Measurements from ENCODE around the gene NFIA.

The NFIA gene

DNA sequence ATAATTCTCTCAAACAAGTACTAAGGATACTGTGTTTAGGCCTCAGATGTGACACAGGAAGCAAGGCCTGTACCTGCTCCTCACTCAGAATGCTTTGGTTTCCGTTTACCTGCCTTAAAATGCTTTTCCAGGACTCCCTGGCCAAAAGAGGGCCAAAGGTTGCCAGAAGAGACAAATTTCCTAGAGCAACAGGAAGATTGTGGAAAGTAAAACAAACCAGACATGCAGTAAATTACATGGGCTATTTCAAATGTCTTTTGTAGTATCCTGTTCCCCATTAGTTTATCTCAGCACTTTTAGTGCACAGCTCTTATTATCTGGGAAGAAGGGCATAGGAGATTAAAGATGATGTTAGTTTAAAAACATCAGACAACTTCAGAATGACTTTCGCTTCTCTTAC lies 280.0 kb downstream of the NFIA start:
- TF ChIP-seq, protein P1, sequence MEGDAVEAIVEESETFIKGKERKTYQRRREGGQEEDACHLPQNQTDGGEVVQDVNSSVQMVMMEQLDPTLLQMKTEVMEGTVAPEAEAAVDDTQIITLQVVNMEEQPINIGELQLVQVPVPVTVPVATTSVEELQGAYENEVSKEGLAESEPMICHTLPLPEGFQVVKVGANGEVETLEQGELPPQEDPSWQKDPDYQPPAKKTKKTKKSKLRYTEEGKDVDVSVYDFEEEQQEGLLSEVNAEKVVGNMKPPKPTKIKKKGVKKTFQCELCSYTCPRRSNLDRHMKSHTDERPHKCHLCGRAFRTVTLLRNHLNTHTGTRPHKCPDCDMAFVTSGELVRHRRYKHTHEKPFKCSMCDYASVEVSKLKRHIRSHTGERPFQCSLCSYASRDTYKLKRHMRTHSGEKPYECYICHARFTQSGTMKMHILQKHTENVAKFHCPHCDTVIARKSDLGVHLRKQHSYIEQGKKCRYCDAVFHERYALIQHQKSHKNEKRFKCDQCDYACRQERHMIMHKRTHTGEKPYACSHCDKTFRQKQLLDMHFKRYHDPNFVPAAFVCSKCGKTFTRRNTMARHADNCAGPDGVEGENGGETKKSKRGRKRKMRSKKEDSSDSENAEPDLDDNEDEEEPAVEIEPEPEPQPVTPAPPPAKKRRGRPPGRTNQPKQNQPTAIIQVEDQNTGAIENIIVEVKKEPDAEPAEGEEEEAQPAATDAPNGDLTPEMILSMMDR (IDR thresholded peaks at IDR 0.05; ENCODE audit: low read depth, low read length), result no peak
- DNase-seq (ENCODE audit: low read depth in 2 of 2), result no peak
- no peak overlapping the region for H3K4me3 ChIP-seq (replicated peaks in 1 of 2; ENCODE audit: low read depth in 2 of 2, low read length in 2 of 2)

DNA sequence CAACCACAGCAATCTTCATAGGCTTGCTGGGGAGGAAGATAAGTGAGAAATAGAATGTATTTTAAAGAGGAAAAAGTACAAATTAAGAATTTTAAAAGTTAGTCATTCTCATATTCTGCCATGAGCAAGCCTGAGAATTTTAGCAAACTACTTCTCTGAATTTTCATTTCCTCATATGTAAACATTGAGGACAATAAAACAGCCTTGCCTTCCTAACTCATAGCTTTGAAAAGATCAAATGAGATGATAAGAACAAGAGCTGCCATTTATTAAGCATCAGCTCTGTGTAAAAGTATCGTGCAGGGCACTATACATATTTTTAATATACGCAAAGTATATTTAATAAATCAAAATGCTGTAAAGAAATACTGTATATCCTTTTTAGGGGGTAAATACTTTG lies 286.0 kb downstream of the NFIA start:
- no peak overlapping the region for H3K4me3 ChIP-seq (replicated peaks in 1 of 2; ENCODE audit: low read depth in 2 of 2, low read length in 2 of 2)
- DNase-seq (ENCODE audit: low read depth in 2 of 2), result no peak
- TF ChIP-seq, protein P1 (IDR thresholded peaks at IDR 0.05; ENCODE audit: low read depth, low read length), result no peak

DNA sequence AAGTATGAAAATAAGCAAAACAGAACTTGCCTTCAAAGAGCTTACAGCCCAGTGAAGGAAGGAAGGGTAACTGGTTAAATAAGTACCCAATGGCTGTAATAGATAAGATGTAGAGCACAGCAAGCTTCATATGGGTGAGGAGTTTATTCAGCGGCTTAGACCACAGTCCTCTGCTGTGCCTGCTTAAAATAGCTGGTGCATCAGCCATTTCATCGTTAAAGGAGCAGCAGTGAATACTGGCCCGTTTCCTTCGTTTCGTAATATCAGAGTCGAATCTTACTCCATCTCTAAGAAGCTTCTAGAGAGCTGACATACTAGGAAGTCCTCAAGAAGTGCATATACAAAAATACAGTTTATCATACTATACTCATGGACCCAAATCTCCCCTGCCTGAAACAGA lies 286.5 kb downstream of the NFIA start:
- TF ChIP-seq, protein P1 (IDR thresholded peaks at IDR 0.05; ENCODE audit: low read depth, low read length), result no peak
- H3K4me3 ChIP-seq (replicated peaks in 1 of 2; ENCODE audit: low read depth in 2 of 2, low read length in 2 of 2), result no peak overlapping the region
- DNase-seq (ENCODE audit: low read depth in 2 of 2), result no peak

DNA sequence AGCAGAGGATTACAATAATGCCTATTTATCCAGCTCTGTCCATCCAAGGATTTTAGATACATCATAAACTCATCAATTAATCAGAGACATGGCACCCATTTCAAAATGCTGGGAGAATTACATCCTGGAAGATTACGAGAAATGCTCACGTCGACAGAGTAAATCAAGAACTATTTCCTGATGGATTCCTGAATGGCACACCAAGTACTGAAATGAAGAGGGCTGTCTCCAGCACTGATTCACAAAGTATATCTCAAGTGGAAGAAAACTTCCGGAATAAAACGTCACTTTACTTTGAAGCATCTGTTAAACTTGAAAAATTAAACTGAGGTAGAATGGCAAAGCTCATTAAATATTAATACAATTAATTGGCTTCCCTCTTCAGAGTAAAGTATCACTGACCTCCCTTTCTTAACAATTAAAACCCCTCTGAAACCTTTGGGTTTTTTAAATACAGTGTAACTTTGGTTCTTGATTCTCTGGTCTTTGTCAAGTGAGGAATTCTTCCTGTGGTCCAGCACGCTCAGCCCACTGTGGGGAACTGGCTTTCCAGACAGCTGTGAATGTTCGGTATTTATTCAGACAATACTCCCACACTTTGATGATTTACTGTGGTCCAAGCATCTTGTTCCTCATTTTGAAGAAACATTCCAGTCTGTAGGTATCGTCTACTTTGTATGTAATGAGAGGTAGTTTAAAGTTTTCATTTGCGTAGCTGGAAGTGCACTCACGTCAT lies 288.0 kb downstream of the NFIA start:
- TF ChIP-seq, protein P1 (IDR thresholded peaks at IDR 0.05; ENCODE audit: low read depth, low read length), result no peak
- H3K4me3 ChIP-seq (replicated peaks in 1 of 2; ENCODE audit: low read depth in 2 of 2, low read length in 2 of 2), result no peak overlapping the region
- no peak for DNase-seq (ENCODE audit: low read depth in 2 of 2)

DNA sequence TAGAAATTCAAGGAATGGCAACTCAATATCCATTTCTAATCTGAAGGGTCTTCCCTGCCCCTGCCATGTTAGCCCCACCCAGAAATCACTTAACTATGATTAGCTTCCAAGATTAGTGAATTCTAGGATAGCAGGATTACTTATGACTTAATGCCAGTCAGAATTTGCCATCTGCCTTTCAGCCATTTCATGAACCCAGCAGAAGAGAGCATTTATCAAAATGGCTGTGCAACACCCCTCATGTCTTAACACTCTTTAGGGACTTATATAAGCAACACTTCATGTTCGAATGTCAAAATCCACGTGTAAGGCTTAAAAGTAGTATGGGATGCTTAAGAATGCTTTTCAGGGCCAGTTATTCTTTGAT lies 288.5 kb downstream of the NFIA start:
- TF ChIP-seq, protein P1 (IDR thresholded peaks at IDR 0.05; ENCODE audit: low read depth, low read length), result no peak
- no peak overlapping the region for H3K4me3 ChIP-seq (replicated peaks in 1 of 2; ENCODE audit: low read depth in 2 of 2, low read length in 2 of 2)
- DNase-seq (ENCODE audit: low read depth in 2 of 2), result no peak

DNA sequence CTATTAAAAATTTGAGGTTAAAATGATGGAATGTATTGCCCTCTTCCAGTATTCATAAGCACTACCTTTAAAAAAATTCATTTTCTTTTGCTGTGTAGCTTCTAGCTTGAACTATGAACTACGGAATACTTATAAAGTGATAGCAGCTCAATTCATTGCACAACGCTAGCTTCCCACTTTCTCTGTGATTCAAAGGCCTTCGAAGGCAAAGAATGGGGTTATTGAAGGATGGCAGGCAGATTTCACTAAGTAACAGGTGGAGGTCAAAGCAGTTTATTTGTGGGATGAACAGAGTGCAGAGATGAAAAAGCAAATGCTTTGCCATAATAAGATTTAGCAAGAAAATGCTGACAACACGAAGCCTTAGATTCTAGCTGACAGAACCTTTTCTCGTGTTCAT lies 290.6 kb downstream of the NFIA start:
- TF ChIP-seq, protein P1 (IDR thresholded peaks at IDR 0.05; ENCODE audit: low read depth, low read length), result no peak
- no peak overlapping the region for H3K4me3 ChIP-seq (replicated peaks in 1 of 2; ENCODE audit: low read depth in 2 of 2, low read length in 2 of 2)
- no peak for DNase-seq (ENCODE audit: low read depth in 2 of 2)

DNA sequence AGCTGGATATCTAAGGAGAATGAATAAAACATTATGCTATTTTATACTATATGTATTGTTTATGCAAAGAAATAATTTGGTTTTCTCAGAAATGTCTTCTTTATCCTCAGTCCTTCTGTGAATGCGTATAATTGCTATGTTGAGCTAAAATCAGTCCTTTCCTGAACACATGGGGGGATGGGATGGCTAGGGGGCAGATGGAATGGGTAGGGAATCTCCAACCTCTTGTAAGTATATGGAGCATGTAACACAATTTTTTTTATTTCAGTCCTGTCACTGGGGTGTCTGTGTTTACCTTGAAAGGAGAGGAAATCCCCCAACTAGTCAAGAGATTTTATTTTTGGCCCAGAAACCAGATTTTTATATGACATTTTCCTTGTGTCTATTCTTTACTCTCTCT lies 291.8 kb downstream of the NFIA start:
- no peak for DNase-seq (ENCODE audit: low read depth in 2 of 2)
- no peak overlapping the region for H3K4me3 ChIP-seq (replicated peaks in 1 of 2; ENCODE audit: low read depth in 2 of 2, low read length in 2 of 2)
- TF ChIP-seq, protein P1 (IDR thresholded peaks at IDR 0.05; ENCODE audit: low read depth, low read length), result no peak
